GM18511 (cell line): ENCODE measurements around the gene RAB3IP.
"Not testable (repeated sequence)": the region's sequence is repeated elsewhere in the genome, so short reads cannot be mapped to it uniquely, and the experiment has no call there.

Experiments used
- ATAC-seq: cut with Tn5 transposase; IDR thresholded peaks from one replicate; pipeline ENCODE4 v1.9.1; 2021; ENCODE audit warnings: mild to moderate bottlenecking, moderate library complexity; ENCODE audit not compliant: unreplicated experiment

The RAB3IP gene

DNA sequence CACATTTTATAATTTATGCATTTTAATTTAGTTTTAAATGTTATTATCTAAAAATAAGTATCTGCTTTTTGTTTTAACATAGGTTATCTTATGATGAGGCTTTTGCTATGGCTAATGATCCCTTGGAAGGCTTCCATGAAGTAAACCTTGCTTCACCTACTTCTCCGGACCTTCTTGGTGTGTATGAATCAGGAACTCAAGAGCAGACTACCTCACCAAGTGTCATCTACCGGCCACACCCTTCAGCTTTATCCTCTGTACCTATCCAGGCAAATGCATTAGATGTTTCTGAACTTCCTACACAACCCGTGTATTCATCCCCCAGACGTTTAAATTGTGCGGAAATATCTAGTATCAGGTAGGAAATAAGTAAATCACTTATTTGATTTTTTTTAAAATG lies 16.6 kb downstream of the RAB3IP start:
- ATAC-seq: no peak

DNA sequence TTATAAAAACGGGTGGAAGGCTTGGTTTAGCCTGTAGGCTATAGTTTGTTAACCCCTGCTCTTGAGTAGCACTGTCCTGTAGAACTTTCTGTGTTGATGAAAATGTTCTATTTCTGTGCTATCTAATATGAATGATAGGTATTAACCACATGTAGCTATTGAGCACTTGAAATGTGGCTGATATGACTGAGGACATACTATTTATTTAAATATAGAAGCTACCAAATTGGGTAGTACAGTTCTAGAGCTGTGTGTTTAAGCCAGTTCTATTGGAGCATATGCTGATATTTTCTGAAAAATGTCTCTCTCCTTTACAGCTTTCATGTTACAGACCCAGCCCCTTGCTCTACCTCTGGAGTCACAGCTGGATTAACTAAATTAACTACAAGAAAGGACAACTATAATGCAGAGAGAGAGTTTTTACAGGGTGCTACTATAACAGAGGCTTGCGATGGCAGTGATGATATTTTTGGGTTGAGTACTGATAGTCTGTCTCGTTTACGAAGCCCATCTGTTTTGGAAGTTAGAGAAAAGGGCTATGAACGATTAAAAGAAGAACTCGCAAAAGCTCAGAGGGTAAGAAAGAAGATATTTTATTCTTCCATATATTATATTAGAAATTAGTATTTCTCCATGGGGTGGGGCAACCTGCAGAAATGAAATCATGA lies 17.6 kb downstream of the RAB3IP start:
- no peak for ATAC-seq

DNA sequence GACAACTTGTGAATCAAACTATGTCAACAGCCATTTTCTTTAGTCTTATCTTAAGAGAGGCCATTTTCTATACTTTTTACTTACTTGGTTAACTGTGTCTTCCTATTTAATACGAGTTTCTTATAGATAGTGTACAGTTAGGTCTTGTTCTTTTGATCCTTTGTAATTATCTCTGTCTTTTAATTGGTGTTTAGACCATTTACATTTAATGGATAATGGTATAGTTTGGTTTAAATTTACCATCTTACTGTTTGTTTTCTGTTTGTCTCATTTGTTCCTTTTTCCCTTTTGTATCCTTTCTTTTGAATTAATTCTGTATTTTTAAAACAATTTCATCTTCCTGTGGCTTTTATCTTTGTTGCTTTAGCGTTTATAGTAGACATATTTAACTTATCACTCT lies 19.4 kb downstream of the RAB3IP start:
- no peak for ATAC-seq

DNA sequence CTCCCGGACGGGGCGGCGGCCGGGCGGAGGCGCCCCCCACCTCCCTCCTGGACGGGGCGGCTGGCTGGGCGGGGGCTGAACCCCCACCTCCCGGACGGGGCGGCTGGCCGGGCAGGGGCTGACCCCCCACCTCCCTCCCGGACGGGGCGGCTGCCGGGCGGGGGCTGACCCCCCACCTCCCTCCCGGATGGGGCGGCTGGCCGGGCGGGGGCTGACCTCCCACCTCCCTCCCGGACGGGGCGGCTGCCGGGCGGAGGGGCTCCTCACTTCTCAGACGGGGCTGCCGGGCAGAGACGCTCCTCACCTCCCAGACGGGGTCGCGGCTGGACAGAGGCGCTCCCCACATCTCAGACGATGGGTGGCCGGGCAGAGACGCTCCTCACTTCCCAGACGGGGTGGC lies 20.9 kb downstream of the RAB3IP start:
- not testable (repeated sequence) for ATAC-seq

DNA sequence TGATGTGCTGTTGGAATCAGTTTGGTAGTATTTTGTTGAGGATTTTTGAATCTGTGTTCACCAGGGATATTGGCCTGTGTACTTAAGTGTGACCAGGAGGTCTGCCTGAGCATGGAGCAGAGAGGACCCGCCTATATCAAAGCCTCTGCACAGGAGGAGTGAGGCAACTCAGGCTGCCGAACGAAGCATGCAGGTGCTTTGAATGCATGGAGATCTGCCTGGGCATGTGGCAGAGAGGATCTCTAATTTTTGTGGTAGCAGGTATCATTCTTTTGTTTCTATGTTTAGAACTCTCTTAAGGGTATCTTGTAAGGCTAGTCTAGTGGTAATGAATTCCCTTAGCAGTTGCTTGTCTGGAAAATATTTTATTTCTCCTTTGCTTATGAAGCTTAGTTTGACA lies 26.9 kb downstream of the RAB3IP start:
- no peak for ATAC-seq

DNA sequence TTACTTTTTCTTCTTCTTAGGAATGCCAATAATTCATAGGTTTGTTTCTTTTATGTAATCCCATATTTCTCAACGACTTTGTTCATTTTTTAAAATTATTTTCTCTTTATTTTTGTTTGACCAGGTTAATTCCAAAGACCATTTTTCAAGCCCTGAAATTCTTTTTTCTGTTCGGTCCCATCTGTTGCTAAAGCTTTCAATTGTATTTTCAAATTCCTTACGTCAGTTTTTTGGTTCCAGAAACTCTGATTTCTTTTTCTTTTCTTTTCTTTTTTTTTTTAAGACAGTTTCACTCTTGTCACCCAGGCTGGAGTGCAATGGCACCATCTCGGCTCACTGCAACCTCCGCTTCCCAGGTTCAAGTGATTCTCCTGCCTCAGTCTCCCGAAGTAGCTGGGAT lies 27.6 kb downstream of the RAB3IP start:
- ATAC-seq: no peak

DNA sequence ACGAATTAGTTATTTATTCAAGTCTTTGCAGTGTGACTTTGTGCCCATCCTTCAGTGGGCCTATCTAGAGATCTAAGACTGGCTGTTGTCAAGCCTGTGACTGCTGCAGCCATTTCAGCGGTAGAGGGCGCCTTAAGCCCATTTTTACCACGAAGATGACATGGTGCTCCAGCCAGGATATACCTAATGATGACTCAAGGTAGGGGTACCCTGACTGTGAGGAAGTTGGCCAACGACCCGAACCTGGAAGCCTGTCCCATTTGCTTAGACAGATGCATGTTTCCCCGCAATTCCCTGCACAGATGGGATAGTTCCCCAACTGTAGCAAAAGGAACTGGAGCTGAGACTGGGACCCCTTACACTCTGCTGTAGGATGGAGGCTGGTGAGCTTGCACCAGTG lies 41.3 kb downstream of the RAB3IP start:
- no peak for ATAC-seq

DNA sequence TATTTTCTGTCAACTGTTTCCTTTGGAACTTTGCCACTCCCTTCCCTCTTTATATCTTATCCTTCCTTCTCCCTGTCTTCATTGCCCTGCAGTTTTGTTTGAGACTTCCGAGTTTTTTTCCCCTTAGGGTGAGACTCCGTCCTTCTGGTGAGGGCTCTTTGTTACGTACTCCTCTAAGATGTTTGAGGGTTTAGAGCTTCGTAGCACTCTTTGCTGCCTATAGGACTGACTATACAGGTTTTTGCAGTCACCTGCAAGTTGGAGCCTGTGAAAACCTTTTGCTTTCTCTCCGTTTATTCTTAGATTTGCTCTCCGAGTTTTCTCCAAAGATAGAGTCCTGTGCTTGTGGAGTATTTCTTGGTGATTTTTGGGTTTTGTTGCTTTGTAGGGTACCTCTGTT lies 44.7 kb downstream of the RAB3IP start:
- ATAC-seq: no peak

DNA sequence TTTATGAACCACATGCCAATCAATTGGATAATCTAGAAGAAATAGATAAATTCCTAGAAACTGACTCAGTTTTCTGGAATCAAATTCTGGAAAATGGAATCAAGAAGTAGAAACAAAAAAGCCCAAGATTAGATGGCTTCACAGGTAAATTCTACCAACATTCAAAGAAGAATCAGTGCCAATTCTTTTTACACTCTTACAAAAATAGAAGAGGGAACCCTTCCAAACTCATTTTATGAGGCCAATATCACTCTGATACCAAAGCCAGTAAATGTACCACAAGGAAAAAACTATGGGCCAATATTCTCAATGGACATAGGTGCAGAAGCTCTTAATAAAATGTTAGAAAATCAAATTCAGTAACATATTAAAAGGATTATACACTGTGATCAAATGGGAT lies 50.7 kb downstream of the RAB3IP start:
- no peak for ATAC-seq

DNA sequence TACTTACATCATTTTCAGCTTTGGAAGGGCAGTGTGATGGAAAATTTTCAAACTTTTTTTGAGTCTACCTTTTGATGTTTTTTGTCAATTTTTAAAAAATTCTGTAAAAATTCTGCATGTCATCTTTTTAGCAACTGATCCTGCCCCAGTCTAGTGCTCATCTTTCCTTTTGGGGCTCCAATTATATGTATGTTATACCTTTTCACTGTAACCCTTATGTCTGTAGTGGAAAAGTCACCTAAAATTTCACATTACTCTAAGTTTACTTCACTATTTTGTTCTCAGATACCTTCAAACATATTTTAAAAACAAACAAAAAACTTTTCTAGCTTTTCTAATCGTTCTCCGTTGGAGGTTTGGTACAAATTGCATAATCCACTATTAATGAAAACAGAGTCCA lies 53.9 kb downstream of the RAB3IP start:
- ATAC-seq: no peak

DNA sequence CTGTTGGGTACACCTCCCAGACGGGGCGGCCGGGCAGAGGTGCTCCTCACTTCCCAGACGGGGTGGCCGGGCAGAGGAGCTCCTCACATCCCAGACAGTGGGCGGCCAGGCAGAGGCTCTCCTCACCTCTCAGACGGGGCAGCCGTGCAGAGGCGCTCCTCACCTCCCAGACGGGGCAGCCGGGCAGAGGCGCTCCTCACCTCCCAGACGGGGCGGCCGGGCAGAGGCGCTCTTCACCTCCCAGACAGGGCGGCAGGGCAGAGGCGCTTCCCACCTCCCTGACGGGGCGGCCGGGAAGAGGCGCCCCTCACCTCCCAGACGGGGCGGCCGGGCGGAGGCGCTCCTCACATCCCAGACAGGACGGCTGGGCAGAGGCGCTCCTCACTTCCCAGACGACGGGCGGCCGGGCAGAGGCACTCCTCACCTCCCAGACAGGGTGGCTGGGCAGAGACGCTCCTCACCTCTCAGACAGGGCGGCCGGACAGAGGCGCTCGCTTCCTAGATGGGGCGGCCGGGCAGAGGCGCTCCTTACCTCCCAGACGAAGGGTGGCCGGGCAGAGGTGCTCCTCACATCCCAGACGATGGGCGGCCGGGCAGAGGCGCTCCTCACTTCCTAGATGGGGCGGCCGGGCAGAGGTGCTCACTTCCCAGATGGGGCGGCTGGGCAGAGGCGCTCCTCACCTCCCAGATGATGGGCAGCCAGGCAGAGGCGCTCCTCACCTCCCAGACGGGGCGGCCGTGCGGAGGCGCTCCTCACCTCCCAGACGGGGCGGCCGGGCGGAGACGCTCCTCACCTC lies 68.6 kb downstream of the RAB3IP start:
- not testable (repeated sequence) for ATAC-seq

DNA sequence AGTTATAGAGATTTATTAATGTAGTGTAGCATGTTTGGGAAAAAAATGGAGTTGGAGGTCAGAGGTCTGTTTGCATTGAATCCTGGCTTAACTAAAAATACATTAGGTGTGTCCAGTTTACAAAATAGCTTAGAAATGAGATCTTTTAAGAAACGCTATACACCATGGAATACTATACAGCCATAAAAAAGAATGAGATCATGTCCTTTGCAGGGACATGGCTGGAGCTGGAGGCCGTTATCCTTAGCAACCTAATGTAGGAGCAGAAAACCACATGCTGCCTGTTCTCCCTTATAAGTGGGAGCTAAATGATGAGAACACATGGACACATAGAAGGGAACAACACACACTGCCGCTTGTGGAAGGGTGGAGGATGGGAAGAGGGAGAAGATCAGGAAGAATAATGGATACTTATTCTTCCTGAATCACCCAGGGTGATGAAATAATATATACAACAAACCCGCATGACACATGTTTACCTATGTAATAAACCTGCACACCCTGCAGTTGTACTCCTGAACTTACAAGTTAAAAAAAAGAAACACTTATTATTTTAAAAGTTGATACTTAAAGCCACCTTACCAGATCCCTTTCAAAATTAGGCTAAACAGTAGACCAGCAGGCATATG lies 72.3 kb downstream of the RAB3IP start:
- no peak for ATAC-seq

DNA sequence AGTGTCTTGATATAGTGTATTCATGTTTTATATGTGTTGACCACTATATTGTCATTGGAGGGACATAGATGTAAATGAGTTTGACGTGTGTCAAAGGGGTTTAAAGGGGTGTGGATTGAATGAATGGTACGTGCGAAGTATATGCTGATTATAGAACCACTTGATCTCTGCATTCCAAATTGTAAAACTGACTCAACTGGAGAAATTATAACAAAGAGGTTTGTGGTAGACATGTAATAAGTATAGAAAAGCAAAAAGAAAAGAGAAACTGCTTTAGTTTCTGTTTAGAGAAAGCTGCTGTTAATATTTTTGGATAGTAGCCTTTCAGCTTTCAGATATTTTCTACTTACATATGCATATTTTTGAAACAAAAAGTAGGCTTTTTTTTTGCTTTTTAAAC lies 77.4 kb downstream of the RAB3IP start:
- ATAC-seq: peak; percentile 51

DNA sequence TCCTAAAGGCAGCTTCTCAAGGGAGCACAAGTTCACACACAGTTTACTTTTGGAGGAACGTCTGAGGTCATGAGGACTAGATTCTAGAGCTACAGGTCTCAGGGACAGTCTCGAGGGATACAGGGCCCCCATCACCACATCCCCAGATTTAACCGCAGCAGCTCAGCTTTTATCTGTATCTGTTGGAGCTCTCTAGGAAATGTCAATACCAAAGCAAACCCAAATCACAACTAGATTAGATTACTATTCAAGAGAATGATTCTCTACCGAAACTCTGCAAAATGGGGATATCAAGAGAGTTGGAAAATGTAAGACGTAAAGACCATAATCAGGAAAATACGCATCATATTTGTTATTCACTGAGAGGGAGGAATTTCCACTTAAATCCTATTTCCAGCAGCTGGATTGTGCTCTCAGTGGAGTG lies 82.4 kb downstream of the RAB3IP start:
- no peak for ATAC-seq

DNA sequence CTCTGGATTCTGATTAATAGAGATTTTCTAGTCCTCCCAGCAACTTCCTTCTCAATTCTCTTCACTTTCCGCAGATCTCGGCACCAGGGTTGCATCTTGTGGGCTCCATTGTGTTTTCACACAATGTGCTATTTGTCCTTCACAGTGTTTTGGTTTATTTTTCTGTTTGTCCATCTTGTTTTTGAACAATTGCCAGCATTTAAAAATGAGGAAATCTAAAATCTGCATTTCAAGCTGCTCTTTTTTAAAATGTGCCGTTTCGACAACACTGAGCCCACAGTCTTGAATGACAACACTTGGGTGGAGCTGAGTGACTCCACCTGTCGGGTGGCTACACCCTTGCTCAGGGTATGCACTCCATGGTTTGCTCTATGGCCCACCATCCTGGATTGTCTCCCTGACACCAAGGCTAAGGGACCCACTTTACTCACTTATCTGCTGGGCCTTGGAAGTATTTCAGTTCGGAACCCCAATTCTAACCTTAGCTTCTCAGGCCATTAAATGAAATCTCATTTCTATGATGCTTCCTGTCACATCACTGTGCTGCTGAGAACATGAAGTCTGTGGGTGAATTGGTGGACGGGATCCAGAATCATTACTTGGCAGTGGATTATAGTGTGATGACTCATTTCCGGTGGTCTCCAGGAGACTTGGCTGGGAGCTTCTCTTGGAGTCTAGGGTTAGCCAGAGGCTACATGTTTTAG lies 82.9 kb downstream of the RAB3IP start:
- no peak for ATAC-seq

DNA sequence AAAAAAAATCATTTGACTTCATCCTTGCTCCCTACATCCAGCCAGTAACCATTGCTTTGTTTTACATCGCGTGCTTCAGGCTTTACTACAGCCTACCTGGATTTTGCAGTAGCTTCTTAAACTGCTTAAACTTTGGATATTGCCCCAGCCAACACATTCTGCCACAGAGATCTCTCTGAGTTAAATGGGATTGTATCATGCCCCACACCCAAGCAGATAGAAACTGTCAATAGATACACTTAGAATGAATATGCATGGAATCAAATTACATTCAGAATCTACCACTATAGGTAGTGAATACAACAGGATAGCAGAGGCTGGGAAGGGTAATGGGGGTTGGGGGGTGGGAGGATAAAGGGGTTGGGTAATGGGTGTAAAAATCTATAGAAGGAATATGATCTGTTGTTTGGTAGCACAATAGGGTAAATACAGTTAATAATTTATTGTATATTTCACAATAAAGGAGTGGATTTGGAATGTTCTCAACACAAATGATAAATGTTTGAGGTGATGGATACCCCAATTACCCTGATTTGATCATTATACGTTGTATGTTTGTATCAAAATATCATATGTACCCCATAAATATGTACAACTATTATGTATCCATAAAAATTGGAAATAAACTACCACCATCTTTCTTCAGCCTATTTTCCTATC lies 83.7 kb downstream of the RAB3IP start:
- no peak for ATAC-seq

DNA sequence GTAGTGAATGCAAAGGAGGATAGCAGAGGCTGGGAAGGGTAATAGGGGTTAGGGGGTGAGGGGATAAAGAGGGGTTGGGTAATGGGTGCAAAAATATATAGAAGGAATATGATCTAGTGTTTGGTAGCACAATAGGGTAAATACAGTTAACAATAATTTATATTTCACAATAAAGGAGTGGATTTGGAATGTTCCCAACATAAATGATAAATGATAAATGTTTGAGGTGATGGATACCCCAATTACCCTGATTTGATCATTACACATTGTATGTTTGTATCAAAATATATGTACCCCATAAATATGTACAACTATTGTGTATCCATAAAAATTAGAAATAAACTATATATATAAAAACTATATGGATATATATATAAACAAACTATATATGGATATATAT lies 85.4 kb downstream of the RAB3IP start:
- ATAC-seq: no peak

DNA sequence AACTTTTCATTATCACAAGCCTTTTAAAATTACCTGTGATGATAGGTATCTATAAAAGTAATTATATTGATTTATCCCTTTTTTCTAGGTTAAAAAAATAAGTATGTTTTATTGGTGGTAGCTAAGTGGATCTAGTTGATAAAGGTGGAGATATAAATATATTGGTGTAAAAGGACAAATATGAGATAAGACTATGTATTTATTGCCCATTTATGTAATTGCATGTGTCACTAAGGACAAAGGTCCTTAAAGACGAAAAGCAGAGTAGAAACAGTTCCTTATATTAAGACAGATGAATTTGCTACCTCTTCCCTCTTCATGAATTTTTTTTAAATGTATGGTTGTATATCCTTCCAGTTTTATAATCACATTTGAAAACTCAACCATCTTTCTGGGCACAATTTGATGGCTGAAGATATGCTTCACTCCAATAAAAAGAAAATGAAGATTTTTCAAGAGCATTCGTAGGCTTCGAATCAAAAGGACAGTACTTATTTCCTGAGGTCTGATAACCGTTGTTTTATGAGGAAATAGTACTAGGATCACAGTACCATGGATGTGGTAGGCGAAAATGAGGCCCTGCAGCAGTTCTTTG lies 86.4 kb downstream of the RAB3IP start, which contains the start of gene MYRFL:
Gene MYRFL, plus strand, starts transcription at position 262 of the 595 bp plus-strand sequence. Its CDS starts 291 bp downstream, at position 553.
- no peak for ATAC-seq

DNA sequence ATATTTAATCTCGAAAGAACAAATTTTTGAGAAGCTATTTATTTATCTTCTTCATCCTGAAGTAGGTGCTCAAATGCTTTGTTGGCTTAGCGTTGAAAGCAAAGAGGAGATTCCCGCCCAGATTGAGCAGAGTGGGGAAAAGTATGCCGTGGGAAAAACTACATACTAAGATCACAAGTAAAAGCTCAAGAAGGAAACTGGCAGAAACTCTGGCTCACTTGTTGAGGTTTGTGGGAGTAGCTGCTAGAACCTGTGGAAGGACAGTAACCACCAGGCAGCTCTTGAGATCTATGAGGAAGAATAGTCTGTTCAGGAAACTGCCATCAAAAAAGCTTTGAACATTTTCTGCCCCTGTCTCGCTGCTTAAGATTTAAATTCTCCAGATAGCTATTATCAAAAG lies 90.2 kb downstream of the RAB3IP start:
- ATAC-seq: no peak

DNA sequence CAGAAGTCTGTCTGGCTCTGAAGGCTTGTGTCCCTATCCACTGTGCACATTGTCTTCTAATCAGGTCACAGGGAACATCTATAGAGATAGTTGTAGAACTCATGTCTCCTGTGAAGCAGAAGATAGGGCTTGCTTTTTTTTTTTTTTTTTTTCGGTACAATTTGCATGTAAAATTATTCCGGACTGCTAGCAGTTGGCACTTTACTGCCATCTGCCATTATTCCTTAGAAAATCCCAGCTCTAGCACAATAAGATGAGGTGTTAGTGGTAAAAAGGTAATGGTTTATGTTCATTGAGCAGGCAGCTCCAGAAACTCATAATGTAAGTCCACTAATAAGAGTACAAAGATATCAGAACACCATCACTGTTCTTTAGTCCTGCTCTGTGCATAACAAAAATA lies 95.0 kb downstream of the RAB3IP start:
- ATAC-seq: no peak
